SKM-1 treated with dmso at 0.1 percent for 144 hours (cell line): Measurements from ENCODE around the gene FLNB.

Experiments used
- DNase-seq: peaks from one replicate; lab custom pipeline; 2025; ENCODE audit not compliant: unreplicated experiment; lab: John Stamatoyannopoulos, UW

The FLNB gene

GRCh38 chr3:58129041-58129770, 121.0 kb downstream of the FLNB start:
- DNase-seq: no peak

GRCh38 chr3:58130591-58130990, 122.4 kb downstream of the FLNB start:
- DNase-seq: no peak

GRCh38 chr3:58131101-58131825, 123.0 kb downstream of the FLNB start:
- DNase-seq: no peak

- no peak for DNase-seq
Measured at GRCh38 chr3:58132850-58133249, 124.6 kb downstream of the FLNB start.

DNA sequence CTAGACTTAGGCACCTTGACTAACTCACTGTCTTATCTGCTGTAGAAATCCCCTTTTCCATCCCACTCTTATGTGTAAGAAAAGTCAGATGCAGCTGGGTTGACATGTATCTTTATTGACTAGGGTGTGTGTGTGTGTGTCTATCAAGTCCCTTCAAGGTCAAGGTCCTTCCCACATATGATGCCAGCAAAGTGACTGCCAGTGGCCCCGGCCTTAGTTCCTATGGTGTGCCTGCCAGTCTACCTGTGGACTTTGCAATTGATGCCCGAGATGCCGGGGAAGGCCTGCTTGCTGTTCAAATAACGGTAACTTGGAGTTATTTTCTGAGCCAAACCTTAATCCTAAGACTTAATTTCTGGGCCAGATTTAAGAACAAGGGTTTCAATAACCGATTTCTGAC, 126.2 kb downstream of the FLNB start:
- DNase-seq: no peak

DNA sequence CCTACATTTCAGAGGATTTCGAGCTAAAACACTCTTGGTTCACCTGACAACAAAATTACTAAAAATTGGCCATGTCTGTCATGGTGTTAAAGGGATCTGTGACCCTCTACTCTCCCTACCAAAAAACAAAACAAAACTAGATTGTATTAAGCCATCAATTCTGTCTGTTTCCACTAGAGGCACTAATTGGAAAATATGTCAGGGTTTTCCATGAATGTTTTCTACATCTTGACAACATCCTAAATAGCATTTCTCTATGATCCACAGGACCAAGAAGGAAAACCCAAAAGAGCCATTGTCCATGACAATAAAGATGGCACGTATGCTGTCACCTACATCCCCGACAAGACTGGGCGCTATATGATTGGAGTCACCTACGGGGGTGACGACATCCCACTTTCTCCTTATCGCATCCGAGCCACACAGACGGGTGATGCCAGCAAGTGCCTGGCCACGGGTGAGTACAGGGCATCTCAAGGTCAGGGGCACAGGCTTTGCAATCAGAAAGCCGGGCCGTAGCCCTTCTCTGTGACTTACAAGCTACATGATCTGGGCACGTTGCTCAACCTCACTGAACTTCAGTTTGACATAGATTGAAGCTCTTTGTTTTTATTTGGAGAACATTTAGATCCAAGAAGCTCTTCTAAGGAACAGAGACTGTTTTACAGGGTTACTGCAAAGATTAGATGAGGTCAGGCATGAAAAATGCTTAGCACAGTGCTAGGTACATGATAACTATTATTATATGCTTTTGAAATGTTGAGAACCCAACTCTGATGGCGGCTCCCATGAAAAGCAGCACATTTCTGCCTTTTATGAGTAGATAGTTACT, 127.7 kb downstream of the FLNB start:
- DNase-seq: no peak

DNA sequence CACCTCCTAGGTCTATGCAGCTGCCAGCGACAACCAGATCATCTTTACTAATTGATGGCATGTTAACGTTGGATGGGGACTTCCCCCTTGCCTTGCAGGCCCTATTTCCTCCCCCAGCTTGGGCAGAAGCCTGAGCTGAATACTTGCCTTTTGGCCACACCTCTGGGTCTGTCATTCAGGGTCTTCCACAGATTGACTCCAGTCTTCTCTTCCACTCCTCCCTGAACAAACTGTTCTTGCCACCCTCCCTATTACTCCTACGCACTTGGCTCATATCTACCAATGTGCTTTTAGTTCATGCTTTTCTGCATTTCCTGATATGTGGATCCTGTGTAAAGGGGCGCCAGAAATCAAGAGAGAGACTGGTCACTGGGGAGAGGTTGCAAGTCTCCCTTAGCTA, 129.1 kb downstream of the FLNB start:
- DNase-seq: no peak

DNA sequence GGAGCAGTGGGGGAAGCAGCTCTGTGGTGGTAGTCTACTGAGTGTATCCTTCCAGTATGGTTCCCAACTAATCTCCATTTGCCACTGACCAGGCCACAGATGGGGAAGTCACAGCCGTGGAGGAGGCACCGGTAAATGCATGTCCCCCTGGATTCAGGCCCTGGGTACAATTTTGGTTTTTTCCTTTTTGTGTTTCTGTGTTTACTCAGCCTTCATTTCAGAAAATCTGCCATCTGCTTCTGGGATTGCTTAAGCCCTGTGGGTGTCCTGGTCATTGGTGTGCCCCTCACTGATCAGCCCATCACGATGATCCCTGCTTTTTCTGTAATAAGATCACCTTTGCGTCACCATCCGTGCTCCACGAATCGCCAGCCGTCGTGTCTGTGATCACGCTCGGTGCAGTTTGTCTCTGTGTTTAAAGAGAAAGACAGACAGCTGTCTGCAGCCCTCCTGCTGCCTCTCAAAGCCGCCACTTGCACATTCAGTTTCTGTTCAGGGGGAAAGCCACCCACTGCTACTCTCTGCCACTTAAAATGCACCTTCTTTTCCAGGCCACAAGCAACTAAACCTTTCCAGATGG, 133.6 kb downstream of the FLNB start:
- no peak for DNase-seq

- no peak for DNase-seq
Measured at GRCh38 chr3:58143417-58144055, 135.3 kb downstream of the FLNB start.

GRCh38 chr3:58144478-58145325, 136.5 kb downstream of the FLNB start:
- DNase-seq: no peak

DNA sequence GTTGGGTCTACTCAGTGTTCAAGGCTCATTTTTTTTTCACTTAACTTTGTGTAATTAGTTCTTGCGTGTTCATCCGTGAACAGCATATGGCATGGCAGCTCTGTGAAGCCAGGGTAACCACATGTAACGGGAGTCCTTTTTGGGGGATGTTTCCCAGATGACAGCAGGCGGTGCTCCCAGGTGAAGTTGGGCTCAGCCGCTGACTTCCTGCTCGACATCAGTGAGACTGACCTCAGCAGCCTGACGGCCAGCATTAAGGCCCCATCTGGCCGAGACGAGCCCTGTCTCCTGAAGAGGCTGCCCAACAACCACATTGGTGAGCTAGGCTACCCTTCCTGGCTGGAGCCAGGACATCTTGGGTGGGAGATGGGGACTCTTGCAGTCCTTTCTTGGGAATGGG, 139.8 kb downstream of the FLNB start:
- no peak for DNase-seq

DNA sequence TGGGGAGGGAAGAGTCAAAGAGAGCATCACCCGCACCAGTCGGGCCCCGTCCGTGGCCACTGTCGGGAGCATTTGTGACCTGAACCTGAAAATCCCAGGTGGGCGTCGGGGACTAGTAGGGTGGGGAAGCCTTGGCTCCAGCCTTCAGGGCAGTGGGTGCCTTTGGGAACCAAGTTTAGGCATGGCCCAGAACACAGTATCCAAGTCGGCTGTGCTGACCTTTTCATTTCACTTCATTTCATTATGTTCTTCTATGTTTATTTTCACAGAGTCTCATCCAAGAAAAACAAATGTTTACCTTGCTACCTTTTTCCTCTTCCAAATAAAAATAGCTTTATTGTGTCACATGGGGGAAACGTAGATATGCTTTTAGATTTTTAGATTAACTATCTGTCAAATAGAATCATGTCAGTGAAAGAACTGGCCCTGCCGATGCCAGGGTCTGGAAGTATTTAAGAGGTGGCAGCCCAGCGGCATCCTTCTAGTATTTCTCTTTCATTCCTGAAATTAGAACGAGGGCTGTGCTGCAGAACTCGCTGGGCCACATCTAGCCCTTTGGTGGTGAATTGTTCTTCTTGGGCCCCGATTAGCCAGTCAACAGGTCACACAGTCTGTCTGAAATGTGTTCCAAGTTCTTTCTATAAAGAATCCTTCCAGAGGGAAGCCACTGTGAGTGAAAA, 142.0 kb downstream of the FLNB start:
- DNase-seq: peak; percentile 9

DNA sequence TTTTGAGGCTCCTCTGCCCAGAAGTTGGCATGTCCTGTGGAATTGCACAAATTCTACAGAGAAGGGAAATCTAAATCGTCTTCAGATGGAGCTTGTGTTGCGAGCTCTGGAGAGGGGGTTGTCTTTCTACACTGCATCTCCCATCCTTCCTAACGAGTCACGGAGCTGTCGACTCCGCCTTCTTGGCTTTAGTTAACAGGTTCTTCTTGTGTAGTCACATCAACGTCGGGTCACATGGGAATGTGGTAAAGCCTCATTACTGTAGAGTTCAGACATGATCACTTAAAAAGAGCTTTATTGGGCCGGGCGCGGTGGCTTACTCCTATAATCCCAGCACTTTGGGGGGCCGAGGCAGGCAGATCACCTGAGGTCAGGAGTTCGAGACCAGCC, 142.6 kb downstream of the FLNB start:
- no peak for DNase-seq

- DNase-seq: no peak
Measured at GRCh38 chr3:58151637-58152036, 143.4 kb downstream of the FLNB start.

GRCh38 chr3:58152225-58153015, 144.2 kb downstream of the FLNB start:
- DNase-seq: no peak

DNA sequence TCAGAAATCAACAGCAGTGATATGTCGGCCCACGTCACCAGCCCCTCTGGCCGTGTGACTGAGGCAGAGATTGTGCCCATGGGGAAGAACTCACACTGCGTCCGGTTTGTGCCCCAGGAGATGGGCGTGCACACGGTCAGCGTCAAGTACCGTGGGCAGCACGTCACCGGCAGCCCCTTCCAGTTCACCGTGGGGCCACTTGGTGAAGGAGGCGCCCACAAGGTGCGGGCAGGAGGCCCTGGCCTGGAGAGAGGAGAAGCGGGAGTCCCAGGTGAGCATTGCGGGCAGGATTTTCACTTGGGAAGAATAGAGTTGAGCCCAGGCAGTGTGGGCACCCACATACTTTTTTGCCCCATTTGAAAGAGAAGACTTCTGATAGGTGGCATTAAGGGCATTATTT, 145.1 kb downstream of the FLNB start:
- DNase-seq: no peak

DNA sequence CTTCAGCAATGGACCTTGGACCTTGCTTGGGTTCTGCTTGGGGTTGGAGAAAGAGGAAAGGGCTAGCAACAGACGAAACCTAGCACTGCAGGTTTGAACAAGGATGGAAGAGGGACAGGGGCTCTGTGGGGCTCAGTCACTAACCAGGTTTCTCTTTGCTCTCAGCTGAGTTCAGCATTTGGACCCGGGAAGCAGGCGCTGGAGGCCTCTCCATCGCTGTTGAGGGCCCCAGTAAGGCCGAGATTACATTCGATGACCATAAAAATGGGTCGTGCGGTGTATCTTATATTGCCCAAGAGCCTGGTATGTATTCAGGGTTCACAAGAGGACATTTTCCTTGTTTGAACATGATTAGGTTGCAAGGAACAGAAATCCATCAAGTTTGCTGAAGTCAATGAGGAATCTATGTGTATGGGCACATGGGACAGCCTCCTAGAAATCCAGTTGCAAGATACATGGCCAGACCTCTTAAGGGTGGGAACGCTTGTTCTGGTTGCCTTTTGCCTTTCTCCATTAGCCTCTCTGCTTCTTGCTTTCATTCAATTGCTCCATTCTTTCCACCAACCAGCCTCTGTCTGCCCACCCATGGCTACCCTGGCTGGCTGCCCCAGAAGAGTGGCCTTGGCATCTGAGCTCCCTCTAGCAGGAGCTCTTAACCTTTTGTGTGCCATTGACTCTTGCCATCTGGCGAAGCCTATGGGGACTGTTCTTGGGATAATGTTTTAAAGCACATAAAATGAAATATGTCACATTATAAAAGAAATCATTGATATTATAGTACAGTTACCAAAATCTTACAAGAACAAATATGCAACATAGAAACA, 146.6 kb downstream of the FLNB start:
- DNase-seq: no peak

GRCh38 chr3:58155838-58156237, 147.6 kb downstream of the FLNB start:
- DNase-seq: no peak
